ENCODE measurements around the gene ZNF483. TPM values are rescaled to one million over a fixed set of nuclear protein-coding genes. Genes with fewer than 3 reads are reported as not detected.
"Not testable (repeated sequence)": the region's sequence is repeated elsewhere in the genome, so short reads cannot be mapped to it uniquely, and the experiment has no call there.

ZNF483 gene
- polyA plus RNA-seq (2013, experiment 1 of 2), result 2.8 TPM
- 1.8 TPM for polyA plus RNA-seq (2013, experiment 2 of 2)

DNA sequence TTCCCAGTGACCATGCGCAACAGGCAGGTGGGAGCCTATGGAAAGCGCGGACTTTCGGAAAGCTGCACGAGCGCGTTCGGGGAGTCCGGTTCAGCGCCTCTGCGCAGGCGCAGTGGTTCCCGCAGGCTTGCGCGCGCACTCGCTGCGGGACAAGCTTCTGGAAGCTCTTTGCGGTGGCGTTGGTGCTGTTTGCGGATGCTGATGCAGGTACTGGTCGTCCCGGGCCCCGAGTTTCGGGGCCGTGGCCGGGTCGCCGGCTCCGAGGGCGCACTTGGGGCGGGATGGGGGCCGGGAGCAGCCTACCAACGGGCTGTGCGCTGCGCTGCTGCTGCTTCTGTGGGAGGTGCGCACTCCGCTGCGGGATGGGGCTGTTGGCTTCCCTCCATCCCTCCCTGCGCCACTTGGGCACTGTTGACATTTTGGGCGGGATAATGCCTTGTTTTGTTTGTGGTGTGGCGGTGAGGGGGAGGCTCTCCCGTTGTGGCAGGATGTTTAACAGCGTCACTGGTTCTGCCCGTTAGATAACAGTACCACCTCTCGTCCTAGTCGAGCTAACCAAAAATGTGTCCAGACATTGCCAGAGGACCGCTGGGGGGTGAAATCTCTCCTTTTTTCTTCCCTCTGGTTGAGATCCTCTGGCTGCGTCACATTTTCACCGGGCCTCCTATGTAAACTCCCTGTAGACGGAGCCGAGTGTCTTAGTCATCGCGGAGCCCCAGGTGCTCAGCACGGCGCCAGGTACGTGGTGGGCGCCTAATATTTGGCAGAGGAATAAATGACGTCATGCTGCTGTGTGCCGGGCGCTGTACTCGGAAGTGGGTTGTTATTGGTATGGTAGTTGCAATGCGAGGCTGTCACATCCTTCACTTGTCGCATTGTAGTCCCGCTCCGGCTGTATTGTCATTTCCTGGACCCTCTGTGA is at the start of gene ZNF483:
Gene ZNF483, plus strand, starts transcription at position 124 of the 922 bp plus-strand sequence. CDS start 2,217 bp downstream, outside the sequence.
- H3K27ac ChIP-seq (ENCODE audit: low read depth, low read length, severe bottlenecking), result no peak within 1 kb of the TSS
- H3K4me1 ChIP-seq (ENCODE audit: control insufficient read depth, insufficient read depth, low read length, poor library complexity, severe bottlenecking), result no peaks in the 10 kb centered on the region
- peak within 1 kb of the TSS; percentile 71 for H3K4me3 ChIP-seq (ENCODE audit: extremely low read depth, insufficient read depth, low read length, poor library complexity, severe bottlenecking)
- WGBS, 2 experiments (ENCODE audit: insufficient coverage in 2 of 2), result 1 to 2% methylated on average over 52 to 54 of the region's 66 CpGs
- peaks cover 11% of the 10 kb centered on the region for H3K36me3 ChIP-seq (ENCODE audit: control insufficient read depth, insufficient read depth, low read length)
- H3K9me3 ChIP-seq (ENCODE audit: control insufficient read depth, low read length), result no peaks in the 10 kb centered on the region

DNA sequence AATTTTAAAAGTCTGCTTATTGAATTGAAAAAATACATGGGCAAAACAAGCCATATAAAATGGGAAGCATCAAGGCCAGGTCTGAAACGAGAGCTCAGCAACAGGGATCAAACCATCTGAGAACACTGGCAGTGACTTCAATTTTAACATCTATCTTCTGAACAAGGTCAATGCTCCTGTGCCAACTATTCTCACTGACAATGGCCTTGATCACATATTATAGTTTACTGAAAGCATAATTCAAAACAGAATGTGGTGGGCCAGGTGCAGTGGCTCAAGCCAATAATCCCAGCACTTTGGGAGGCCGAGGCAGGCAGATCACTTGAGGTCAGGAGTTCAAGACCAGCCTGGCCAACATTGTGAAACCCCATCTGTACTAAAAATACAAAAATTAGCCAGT is 49.8 kb upstream of the ZNF483 start:
- no peak overlapping the region for H3K4me3 ChIP-seq (ENCODE audit: extremely low read depth, insufficient read depth, low read length, poor library complexity, severe bottlenecking)
- H3K4me1 ChIP-seq (ENCODE audit: control insufficient read depth, insufficient read depth, low read length, poor library complexity, severe bottlenecking), result no peaks in the 10 kb centered on the region
- 85% methylated on average over 2 of the region's 2 CpGs; no CpG with 5 or more reads in 1 of the 2 experiments for WGBS, 2 experiments (ENCODE audit: insufficient coverage in 2 of 2)

DNA sequence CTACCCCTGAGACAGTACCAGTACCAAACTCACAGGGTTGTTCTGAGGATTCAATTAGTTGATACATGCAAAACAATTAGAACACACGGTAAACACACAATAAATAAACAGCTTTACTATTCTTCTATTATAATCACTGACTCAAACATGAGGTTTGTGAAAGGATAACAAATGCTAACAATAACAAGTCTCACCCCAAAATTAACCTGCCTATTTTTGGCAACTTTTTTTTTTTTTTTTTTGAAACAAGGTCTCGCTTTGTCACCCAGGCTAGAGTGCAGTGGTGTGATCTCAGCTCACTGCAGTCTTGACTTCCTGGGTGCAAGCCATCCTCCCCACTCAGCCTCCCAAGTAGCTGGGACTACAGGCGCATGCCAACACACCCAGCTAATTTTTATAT is 47.3 kb upstream of the ZNF483 start:
- Histone ChIP-seq H3K36me3 (ENCODE audit: control insufficient read depth, insufficient read depth, low read length) (no peaks in the 10 kb centered on the region), H3K4me1 (ENCODE audit: control insufficient read depth, insufficient read depth, low read length, poor library complexity, severe bottlenecking) (peaks cover 3% of the 10 kb centered on the region), H3K4me3 (ENCODE audit: extremely low read depth, insufficient read depth, low read length, poor library complexity, severe bottlenecking) (no peak overlapping the region), H3K9me3 (ENCODE audit: control insufficient read depth, low read length) (peaks cover 3% of the 10 kb centered on the region), H3K27ac (ENCODE audit: low read depth, low read length, severe bottlenecking) (no peak overlapping the region)
- 100% methylated on average over 1 of the region's 3 CpGs; no CpG with 5 or more reads in 1 of the 2 experiments for WGBS, 2 experiments (ENCODE audit: insufficient coverage in 2 of 2)

More for the DNA sequence above, 49.8 kb upstream of the ZNF483 start:
- H3K9me3 ChIP-seq (ENCODE audit: control insufficient read depth, low read length), result no peaks in the 10 kb centered on the region
- no peaks in the 10 kb centered on the region for H3K36me3 ChIP-seq (ENCODE audit: control insufficient read depth, insufficient read depth, low read length)
- H3K27ac ChIP-seq (ENCODE audit: low read depth, low read length, severe bottlenecking), result no peak overlapping the region

DNA sequence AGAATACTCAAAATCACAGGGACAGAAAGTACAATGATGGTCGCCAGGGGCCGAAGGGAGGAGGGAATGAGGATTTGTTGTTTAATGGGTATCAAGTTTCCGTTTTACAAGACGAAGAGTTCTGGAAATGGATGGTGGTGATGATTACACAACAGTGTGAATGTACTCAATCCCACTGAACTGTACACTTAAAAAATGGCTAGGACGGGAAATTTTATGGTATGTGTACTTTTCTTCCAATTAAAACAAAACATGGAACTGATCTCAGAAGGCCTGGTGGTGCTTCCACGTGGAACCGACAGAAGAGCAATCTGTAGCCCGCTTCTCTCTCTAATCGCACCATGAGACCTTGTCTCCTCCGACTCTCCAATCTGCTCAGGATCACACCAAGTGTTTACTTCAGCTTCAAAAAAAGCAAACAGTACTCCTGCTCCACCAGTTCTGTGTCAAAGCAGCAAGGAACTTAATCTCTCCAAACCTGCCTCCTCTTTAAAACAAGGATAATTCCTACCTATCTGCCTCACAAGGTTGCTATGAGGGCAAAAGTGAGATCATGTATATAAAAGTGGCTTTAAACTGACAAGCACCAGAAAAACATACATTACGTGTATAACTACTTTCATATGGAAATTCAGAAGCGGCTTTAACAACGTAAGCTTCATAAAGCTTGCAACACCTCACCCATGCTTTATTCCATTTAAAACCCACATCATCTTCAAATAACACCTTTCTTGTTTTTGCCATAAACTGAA is 42.9 kb upstream of the ZNF483 start:
- Histone ChIP-seq H3K4me3 (ENCODE audit: extremely low read depth, insufficient read depth, low read length, poor library complexity, severe bottlenecking) (peak overlapping the region; percentile 78), H3K4me1 (ENCODE audit: control insufficient read depth, insufficient read depth, low read length, poor library complexity, severe bottlenecking) (peaks cover 3% of the 10 kb centered on the region), H3K36me3 (ENCODE audit: control insufficient read depth, insufficient read depth, low read length) (no peaks in the 10 kb centered on the region), H3K27ac (ENCODE audit: low read depth, low read length, severe bottlenecking) (peak overlapping the region; percentile 91), H3K9me3 (ENCODE audit: control insufficient read depth, low read length) (peaks cover 3% of the 10 kb centered on the region)
- WGBS, 2 experiments (ENCODE audit: insufficient coverage in 2 of 2), result 35 to 47% methylated on average over 10 of the region's 13 CpGs

DNA sequence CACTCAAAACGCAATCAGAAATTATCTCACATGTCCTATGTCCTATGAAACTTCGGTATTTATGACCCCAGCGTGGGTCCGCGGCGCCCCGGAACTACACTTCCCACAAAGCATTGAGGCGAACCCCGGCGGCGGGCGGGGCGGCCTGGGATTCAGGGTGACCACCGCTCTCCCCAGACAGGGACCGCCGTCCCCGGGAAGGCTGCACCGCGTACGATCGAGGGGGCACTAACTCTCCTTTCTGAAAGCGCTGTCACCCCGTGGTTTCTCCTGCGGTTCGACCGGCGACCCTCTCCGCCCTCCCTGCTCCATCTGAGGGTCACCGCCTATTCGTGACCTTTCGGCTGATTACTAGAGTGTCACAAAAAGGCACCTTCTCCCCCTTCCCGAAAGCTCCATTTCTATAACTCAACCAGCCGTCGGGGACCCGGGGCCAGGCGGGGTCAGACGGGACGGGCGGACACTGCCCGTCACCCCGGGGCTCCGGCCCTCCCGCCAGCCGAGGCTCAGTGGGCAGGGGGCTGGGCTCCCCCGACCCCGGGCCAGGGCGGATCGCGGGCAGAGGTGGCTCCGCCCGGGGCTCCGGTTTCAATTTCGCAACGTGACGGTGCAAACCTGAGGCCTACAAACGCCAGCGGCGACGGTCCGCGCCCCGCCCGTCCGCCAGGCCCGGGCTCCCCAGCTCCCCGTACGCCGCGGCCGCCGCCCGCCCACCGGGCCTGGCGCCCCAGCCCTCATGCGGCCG is 42.1 kb upstream of the ZNF483 start:
- Histone ChIP-seq H3K4me1 (ENCODE audit: control insufficient read depth, insufficient read depth, low read length, poor library complexity, severe bottlenecking) (peaks cover 3% of the 10 kb centered on the region), H3K27ac (ENCODE audit: low read depth, low read length, severe bottlenecking) (peak overlapping the region; percentile 91), H3K9me3 (ENCODE audit: control insufficient read depth, low read length) (peaks cover 3% of the 10 kb centered on the region), H3K4me3 (ENCODE audit: extremely low read depth, insufficient read depth, low read length, poor library complexity, severe bottlenecking) (peak overlapping the region; percentile 78), H3K36me3 (ENCODE audit: control insufficient read depth, insufficient read depth, low read length) (no peaks in the 10 kb centered on the region)
- 0 to 1% methylated on average over 56 to 71 of the region's 76 CpGs for WGBS, 2 experiments (ENCODE audit: insufficient coverage in 2 of 2)

DNA sequence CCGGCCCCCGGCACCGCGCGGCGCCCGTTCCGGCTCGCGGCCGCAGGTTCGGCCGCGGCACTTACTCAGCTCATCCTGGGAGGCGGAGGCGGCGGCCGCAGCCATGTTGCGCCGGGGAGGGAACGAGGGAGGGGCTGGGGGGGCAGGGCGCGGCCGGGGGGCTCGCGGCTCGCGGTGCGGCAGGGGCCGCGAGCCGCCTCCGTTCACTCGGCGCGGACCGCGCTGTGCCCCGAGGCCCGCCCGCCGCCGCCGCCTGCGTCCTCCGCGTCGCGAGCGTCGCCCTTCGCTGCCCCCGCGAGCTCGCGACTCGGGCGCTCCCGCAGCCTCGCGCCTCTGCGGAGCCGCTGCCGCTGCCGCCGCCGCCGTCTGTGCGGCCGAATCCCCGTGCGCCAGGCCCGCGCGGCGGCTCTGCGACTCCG is 41.5 kb upstream of the ZNF483 start:
- peak overlapping the region; percentile 91 for H3K27ac ChIP-seq (ENCODE audit: low read depth, low read length, severe bottlenecking)
- H3K36me3 ChIP-seq (ENCODE audit: control insufficient read depth, insufficient read depth, low read length), result no peaks in the 10 kb centered on the region
- 0% methylated on average over 29 to 72 of the region's 78 CpGs for WGBS, 2 experiments (ENCODE audit: insufficient coverage in 2 of 2)
- H3K4me1 ChIP-seq (ENCODE audit: control insufficient read depth, insufficient read depth, low read length, poor library complexity, severe bottlenecking), result peaks cover 3% of the 10 kb centered on the region
- peak overlapping the region; percentile 78 for H3K4me3 ChIP-seq (ENCODE audit: extremely low read depth, insufficient read depth, low read length, poor library complexity, severe bottlenecking)
- peaks cover 3% of the 10 kb centered on the region for H3K9me3 ChIP-seq (ENCODE audit: control insufficient read depth, low read length)

DNA sequence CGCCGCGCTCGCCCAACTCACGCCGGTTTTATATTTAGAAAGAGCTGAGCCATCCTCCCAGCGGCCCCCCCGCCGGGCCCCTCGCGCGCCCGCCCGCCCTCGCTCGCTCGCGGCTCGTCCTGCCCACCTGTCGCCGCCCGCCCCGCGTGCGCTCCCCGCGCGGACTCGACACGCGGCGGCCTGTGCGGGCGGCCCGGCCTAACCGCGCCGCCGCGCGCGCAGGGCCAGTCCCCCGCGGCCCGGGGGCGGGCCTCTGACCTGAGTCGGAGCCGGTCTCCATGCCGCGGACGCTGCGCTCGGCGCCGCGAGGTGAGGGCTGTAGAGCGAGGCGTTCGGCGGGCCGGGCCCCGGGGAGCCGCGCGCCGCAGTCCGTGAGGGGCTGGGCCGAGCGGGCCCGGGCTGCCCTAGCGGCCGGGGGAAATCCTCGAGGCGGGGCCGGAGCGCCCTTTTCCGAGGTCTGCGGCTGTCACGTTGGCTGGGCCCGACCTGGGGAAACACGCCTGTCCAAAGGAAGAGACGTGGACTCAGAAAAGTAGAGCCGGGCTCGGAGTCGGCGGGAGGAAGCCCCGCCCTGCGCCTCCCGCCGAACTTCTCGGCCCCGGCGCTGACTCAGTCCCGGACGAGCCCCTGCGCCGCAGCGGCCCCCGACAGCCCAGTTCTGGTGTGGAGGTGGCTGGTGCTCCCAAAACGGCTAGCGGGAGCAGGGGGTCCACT is 41.0 kb upstream of the ZNF483 start, which contains the start of gene ECPAS:
Gene ECPAS, minus strand, starts transcription at position 526 of the 714 bp plus-strand sequence. CDS start 11,465 bp downstream, outside the sequence.
- Histone ChIP-seq H3K36me3 (ENCODE audit: control insufficient read depth, insufficient read depth, low read length) (no peaks in the 10 kb centered on the region), H3K27ac (ENCODE audit: low read depth, low read length, severe bottlenecking) (peak within 1 kb of the TSS; percentile 91), H3K9me3 (ENCODE audit: control insufficient read depth, low read length) (peaks cover 3% of the 10 kb centered on the region), H3K4me1 (ENCODE audit: control insufficient read depth, insufficient read depth, low read length, poor library complexity, severe bottlenecking) (peaks cover 3% of the 10 kb centered on the region), H3K4me3 (ENCODE audit: extremely low read depth, insufficient read depth, low read length, poor library complexity, severe bottlenecking) (peak within 1 kb of the TSS; percentile 78)
- whole genome bisulfite sequencing, 2 experiments (ENCODE audit: insufficient coverage in 2 of 2), result 0% methylated on average over 63 to 78 of the region's 101 CpGs

DNA sequence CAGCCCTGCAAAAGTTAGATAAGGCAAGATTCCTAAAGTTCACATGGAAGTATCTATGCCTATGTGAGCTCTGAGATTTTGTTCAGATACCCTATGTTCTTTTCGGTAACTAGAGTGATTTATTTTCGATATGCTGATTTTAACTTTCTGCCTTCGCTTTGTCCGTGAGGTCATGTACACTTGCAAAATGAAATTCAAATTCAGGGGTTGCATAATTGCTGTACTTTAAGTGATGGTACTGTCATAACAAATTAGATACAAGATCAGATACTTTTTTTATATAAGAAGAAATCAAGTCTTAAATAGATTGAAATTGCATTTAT is 40.4 kb upstream of the ZNF483 start:
- Histone ChIP-seq H3K27ac (ENCODE audit: low read depth, low read length, severe bottlenecking) (peak overlapping the region; percentile 91), H3K4me3 (ENCODE audit: extremely low read depth, insufficient read depth, low read length, poor library complexity, severe bottlenecking) (peak overlapping the region; percentile 60), H3K36me3 (ENCODE audit: control insufficient read depth, insufficient read depth, low read length) (no peaks in the 10 kb centered on the region), H3K9me3 (ENCODE audit: control insufficient read depth, low read length) (peaks cover 3% of the 10 kb centered on the region), H3K4me1 (ENCODE audit: control insufficient read depth, insufficient read depth, low read length, poor library complexity, severe bottlenecking) (peaks cover 3% of the 10 kb centered on the region)
- WGBS, 2 experiments (ENCODE audit: insufficient coverage in 2 of 2), result 36 to 43% methylated on average over 3 to 4 of the region's 4 CpGs

DNA sequence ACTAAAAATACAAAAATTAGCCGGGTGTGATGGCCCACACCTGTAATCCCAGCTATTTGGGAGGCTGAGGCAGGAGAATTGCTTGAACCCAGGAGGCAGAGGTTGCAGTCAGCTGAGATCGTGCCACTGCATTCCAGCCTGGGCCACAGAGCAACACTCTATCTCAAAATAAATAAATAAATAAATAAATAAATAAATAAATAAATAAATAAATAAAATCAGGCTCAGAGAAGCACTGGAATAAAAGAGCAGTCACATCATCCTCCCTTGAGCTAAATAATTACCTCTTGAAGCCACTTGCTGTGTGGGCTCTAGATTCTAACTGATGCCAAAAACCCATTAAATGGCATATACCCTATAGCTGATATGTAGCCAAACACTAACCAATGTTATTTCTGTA is 27.8 kb upstream of the ZNF483 start:
- not testable (repeated sequence) for H3K36me3 ChIP-seq (ENCODE audit: control insufficient read depth, insufficient read depth, low read length); H3K9me3 ChIP-seq (ENCODE audit: control insufficient read depth, low read length); H3K4me3 ChIP-seq (ENCODE audit: extremely low read depth, insufficient read depth, low read length, poor library complexity, severe bottlenecking); H3K4me1 ChIP-seq (ENCODE audit: control insufficient read depth, insufficient read depth, low read length, poor library complexity, severe bottlenecking); H3K27ac ChIP-seq (ENCODE audit: low read depth, low read length, severe bottlenecking)
- WGBS, 2 experiments (ENCODE audit: insufficient coverage in 2 of 2), result 90 to 100% methylated on average over 1 of the region's 2 CpGs

Data from mesodermal cell (in vitro differentiated cells).